Lower leg skin (tissue), 3 donors: Measurements from ENCODE around the gene CHKA.

ENCODE experiments used
- POLR2A ChIP-seq, 2 donors: fragments of 450-650 bp; IDR thresholded peaks; one replicate each; pipeline ENCODE4 v1.6.1; 2016 to 2017; ENCODE audit warnings: antibody characterized with exemption in 2 of 2, mild to moderate bottlenecking in 1 of 2, moderate library complexity in 1 of 2
- TF ChIP-seq, protein P1 (sequence below), 3 donors: fragments of 450-650 bp; IDR thresholded peaks; one replicate each; pipeline ENCODE4 v1.5.1; 2016; ENCODE audit warnings: antibody characterized with exemption in 3 of 3, mild to moderate bottlenecking in 3 of 3, moderate library complexity in 2 of 3

DNA sequence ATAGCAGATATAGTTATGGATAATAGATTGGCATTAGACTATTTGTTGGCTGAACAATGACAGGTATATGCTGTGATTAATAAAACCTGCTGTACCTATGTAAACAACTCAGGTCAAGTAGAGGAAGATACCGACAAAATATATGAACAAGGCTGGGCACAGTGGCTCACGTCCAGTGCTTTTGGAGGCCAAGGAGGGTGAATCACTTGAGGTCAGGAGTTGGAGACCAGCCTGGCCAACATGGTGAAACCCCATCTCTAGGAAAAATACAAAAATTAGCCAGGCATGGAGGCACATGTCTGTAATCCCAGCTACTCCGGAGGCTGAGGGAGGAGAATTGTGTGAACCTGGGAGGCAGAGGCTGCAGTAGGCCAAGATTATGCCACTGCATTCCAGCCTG lies 14.0 kb upstream of the CHKA start:
- TF ChIP-seq, protein P1, sequence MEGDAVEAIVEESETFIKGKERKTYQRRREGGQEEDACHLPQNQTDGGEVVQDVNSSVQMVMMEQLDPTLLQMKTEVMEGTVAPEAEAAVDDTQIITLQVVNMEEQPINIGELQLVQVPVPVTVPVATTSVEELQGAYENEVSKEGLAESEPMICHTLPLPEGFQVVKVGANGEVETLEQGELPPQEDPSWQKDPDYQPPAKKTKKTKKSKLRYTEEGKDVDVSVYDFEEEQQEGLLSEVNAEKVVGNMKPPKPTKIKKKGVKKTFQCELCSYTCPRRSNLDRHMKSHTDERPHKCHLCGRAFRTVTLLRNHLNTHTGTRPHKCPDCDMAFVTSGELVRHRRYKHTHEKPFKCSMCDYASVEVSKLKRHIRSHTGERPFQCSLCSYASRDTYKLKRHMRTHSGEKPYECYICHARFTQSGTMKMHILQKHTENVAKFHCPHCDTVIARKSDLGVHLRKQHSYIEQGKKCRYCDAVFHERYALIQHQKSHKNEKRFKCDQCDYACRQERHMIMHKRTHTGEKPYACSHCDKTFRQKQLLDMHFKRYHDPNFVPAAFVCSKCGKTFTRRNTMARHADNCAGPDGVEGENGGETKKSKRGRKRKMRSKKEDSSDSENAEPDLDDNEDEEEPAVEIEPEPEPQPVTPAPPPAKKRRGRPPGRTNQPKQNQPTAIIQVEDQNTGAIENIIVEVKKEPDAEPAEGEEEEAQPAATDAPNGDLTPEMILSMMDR (IDR thresholded peaks at IDR 0.05): no peak
- no peak for TF ChIP-seq POLR2A (IDR thresholded peaks at IDR 0.05)
